Measurements from ENCODE around the gene LRRK2. TPM values are rescaled to one million over a fixed set of nuclear protein-coding genes. Genes with fewer than 3 reads are reported as not detected.

The LRRK2 gene
- total and polyA plus RNA-seq, 2 experiments from 2014 or later: 6.4 to 9.3 TPM

GRCh38 chr12:40229690-40230651 is 5.2 kb downstream of the LRRK2 start:
- H3K27ac ChIP-seq: no peak overlapping the region
- no peak overlapping the region for H3K4me3 ChIP-seq
- no peak for TF ChIP-seq CTCF (IDR thresholded peaks at IDR 0.05; ENCODE audit: low read depth, low read length)
- no peaks in the 10 kb centered on the region for H3K36me3 ChIP-seq
- peaks cover 19% of the 10 kb centered on the region for H3K4me1 ChIP-seq (ENCODE audit: low read depth)
- no peak for DNase-seq (ENCODE audit: low read depth in 1 of 2, low spot score in 1 of 2)
- no peaks in the 10 kb centered on the region for H3K27me3 ChIP-seq
- H3K9me3 ChIP-seq (ENCODE audit: low read depth): no peaks in the 10 kb centered on the region

GRCh38 chr12:40232602-40233001 is 7.8 kb downstream of the LRRK2 start:
- TF ChIP-seq CTCF (IDR thresholded peaks at IDR 0.05; ENCODE audit: low read depth, low read length): no peak
- Histone ChIP-seq H3K4me3 (no peak overlapping the region), H3K36me3 (no peaks in the 10 kb centered on the region), H3K27ac (no peak overlapping the region), H3K4me1 (ENCODE audit: low read depth) (peaks cover 28% of the 10 kb centered on the region), H3K27me3 (no peaks in the 10 kb centered on the region), H3K9me3 (ENCODE audit: low read depth) (no peaks in the 10 kb centered on the region)
- no peak for DNase-seq (ENCODE audit: low read depth in 1 of 2, low spot score in 1 of 2)

- H3K36me3 ChIP-seq: no peaks in the 10 kb centered on the region
- H3K4me1 ChIP-seq (ENCODE audit: low read depth): peaks cover 23% of the 10 kb centered on the region
- H3K4me3 ChIP-seq: no peak overlapping the region
- H3K27ac ChIP-seq: no peak overlapping the region
- TF ChIP-seq CTCF (IDR thresholded peaks at IDR 0.05; ENCODE audit: low read depth, low read length): no peak
- no peaks in the 10 kb centered on the region for H3K9me3 ChIP-seq (ENCODE audit: low read depth)
- DNase-seq (ENCODE audit: low read depth in 1 of 2, low spot score in 1 of 2): no peak
- H3K27me3 ChIP-seq: no peaks in the 10 kb centered on the region
Observed at GRCh38 chr12:40233741-40234367, 9.1 kb downstream of the LRRK2 start.

- no peak for DNase-seq (ENCODE audit: low read depth in 1 of 2, low spot score in 1 of 2)
- TF ChIP-seq CTCF (IDR thresholded peaks at IDR 0.05; ENCODE audit: low read depth, low read length): no peak
- Histone ChIP-seq H3K27me3 (no peaks in the 10 kb centered on the region), H3K36me3 (no peaks in the 10 kb centered on the region), H3K4me3 (no peak overlapping the region), H3K27ac (peak overlapping the region; percentile 39), H3K9me3 (ENCODE audit: low read depth) (no peaks in the 10 kb centered on the region), H3K4me1 (ENCODE audit: low read depth) (peaks cover 18% of the 10 kb centered on the region)
Observed at GRCh38 chr12:40236357-40236850, 11.6 kb downstream of the LRRK2 start.

- no peak for TF ChIP-seq CTCF (IDR thresholded peaks at IDR 0.05; ENCODE audit: low read depth, low read length)
- DNase-seq (ENCODE audit: low read depth in 1 of 2, low spot score in 1 of 2): no peak
- peak overlapping the region; percentile 39 for H3K27ac ChIP-seq
- H3K4me1 ChIP-seq (ENCODE audit: low read depth): peaks cover 20% of the 10 kb centered on the region
- no peaks in the 10 kb centered on the region for H3K9me3 ChIP-seq (ENCODE audit: low read depth)
- no peaks in the 10 kb centered on the region for H3K27me3 ChIP-seq
- H3K4me3 ChIP-seq: no peak overlapping the region
- no peaks in the 10 kb centered on the region for H3K36me3 ChIP-seq
Observed at GRCh38 chr12:40238266-40238902, 13.6 kb downstream of the LRRK2 start.

Data from cardiac muscle cell (in vitro differentiated cells and primary cell).